KBM-7 (cell line): ENCODE measurements around the gene FOLR1.

Experiments used
- DNase-seq: peaks from one replicate; pipeline ENCODE4 v3.0.0-alpha.2; 2015
- in situ Hi-C: fragments of 300-500 bp; cut with MboI; formaldehyde crosslinking; loops from 2 replicates; pipeline ENCODE4 v1.14.3; 2020; ENCODE audit warnings: low sequenced_read_pairs, low pct_unique_long_range_greater_than_20kb, mixed read lengths

The FOLR1 gene

GRCh38 chr11:72221386-72222075, 29.6 kb downstream of the FOLR1 start:
- DNase-seq = peak; percentile 30
- in situ Hi-C loops = no loop called here

DNA sequence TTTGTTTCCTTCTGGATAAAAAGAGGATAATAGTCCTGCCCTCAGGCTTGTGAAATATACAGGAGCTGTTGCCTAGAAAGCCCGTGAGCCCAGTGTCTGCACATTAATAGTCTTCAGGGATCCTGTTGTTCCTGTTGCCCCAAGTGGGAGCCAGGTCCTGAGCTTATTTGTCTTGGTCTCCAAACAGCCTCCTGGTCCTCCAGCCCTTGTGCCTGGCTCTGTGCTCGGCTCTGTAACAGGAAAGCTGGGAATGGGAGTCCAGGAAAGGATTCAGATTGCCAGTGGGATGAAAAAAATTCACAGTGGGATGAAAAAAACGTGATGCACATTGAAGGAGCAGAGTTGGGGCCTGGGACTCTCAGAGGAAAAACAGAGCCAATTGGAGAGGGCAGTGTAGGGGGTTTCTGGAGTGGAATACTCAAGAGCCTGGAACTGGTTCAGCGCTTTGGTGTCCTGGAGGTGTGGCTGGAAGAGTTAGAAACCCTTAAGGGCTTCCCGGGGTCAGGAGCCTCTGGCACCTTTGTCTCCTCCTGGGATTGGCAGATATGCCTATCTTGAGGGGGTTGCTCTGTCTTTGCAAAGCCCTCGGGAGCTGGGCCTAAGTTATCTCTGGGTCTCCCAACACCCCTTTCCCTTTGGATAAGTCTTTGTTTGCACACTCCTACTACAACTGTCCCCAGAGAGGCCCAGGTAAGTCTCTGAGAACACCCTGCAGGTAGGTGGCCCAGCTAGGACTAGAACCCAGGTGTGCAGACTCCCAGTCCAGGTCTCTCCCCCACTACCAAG, 30.4 kb downstream of the FOLR1 start:
- in situ Hi-C loops = no loop called here
- no peak for DNase-seq

DNA sequence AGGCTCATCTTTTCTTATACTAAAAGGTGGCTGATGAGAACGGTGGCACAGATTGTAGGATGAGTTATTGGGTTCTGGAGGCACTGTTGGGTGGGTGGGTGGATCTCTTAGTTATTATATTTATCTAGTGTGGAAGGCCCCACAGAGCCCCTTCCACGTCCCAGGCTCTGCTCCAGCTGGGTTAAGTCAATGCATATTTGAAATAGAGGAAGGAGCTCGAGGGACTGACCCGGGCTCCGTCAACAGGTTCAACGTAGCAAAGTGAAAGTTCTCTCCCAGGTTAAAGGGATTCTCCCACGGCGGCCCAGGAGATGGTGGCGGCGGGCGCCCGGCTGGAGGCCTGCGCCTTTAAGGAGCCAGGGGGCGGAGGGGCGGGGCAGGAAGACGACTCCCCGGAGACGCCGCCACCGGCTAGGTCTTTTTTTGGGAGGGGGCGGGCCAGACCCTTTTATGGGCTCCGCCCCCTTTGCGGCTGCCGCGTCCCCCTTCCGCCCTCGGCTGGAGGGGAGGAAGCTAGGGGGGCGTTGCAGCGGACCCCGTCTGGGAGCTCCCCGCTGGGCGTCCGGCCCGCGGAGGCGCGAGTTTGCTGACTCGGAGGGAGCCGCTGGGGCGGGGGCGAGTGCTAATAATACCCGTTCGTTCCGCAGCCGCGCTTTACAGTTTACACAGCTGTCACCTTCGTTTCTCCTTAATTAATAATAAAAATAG, 31.1 kb downstream of the FOLR1 start:
- in situ Hi-C loops = no loop called here
- DNase-seq = peak; percentile 99

GRCh38 chr11:72223615-72224563, 31.9 kb downstream of the FOLR1 start:
- in situ Hi-C loops = no loop called here

GRCh38 chr11:72224564-72225410, 32.8 kb downstream of the FOLR1 start, which contains the start of gene INPPL1:
INPPL1 (plus strand) TSS chr11:72224767; CDS start chr11:72224985, 218 bp downstream.
- peak; percentile 29 for DNase-seq
- in situ Hi-C loops = no loop called here

More at GRCh38 chr11:72223615-72224563, 31.9 kb downstream of the FOLR1 start:
- DNase-seq = peak; percentile 66

DNA sequence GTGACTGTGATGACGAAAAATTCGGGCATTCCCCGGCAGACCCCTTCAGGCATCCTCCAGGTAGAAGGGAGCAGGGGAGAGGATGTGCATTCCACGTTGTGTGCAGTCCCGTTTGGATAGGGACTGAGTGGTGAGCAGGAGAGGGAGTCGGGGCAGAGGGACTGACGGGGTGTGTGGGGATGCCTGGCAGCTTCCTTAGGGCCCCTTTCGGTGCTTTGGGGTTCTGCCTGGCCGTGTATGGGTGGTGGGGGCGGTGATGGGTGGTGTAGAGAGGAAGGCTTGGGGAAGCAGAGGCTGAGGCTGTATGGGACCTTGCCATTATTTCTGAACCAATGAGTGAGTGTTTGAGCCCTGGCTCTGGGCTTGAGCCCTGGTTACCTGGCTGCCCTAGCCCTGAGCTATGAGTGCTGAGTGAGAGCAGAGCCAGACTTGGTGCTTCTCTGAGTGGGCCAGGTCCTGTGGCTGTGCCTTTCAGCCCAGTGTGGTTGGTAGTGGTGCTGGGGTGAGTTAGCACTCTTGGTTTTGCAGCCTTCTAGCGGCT, 33.5 kb downstream of the FOLR1 start:
- no peak for DNase-seq
- in situ Hi-C loops = no loop called here

DNA sequence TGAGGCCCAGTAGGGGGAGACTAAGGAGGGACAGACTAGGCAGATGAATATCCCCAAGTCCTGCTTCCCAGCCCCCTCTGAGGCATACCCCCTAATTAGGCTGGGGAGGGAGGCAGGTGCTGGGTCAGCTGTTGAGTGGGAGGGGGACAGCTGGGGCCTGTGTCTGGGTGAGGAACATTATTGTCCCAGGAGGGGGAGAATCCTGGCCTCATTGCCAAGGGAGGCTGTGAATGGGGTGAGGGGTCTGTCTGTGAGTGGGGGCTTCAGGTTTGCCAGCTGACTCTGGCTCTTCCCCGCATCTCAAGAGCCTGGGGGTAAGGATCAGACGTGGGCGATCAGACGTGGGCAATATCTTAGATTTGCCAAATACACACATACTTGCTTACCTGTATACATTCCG, 34.8 kb downstream of the FOLR1 start:
- in situ Hi-C loops = no loop called here
- DNase-seq = no peak

- no peak for DNase-seq
- in situ Hi-C loops = no loop called here
Observed at GRCh38 chr11:72227316-72228228, 35.6 kb downstream of the FOLR1 start.

DNA sequence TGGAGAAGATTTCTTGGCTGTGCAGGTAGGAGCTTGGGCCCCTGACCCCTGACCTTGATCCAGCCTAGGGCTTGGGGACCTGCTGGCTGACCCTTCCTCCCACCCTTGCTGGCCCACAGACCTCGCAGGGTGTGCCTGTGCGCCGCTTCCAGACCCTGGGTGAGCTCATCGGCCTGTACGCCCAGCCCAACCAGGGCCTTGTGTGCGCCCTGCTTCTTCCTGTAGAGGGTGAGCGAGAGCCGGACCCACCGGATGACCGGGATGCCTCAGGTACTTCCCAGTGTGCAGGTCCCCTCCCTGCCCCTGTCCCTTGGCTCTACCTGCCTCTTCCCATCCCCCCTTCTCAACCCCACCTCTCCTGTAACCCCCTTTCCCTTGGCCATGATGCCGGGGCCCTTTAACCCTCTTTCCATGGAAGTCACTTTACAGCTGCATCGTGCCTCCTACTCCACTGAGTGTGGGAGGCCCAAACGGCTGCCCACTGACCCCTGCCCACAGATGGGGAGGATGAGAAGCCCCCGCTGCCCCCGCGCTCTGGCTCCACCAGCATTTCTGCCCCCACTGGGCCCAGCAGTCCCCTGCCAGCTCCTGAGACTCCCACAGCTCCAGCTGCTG, 36.4 kb downstream of the FOLR1 start:
- in situ Hi-C loops = no loop called here
- DNase-seq = no peak

DNA sequence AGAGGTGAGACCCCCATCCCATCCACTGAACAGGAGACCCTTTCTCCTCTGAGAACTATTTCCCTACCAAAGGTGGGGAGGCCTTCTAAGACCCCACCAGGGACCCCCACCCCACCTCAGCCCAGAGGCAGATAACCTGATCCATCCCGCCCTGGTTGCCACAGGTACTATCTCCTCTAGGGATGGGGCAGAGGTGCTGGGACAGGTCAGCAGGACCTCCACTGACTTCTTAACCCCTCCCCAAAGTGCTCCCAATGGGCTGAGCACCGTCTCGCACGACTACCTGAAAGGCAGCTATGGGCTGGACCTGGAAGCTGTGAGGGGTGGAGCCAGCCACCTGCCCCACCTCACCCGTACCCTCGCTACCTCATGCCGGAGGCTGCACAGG, 36.9 kb downstream of the FOLR1 start:
- in situ Hi-C loops = no loop called here
- DNase-seq = no peak

- in situ Hi-C loops = no loop called here
Observed at GRCh38 chr11:72229336-72229924, 37.5 kb downstream of the FOLR1 start.

GRCh38 chr11:72229925-72230763, 38.2 kb downstream of the FOLR1 start:
- DNase-seq = no peak
- in situ Hi-C loops = no loop called here

More at GRCh38 chr11:72229336-72229924, 37.5 kb downstream of the FOLR1 start:
- DNase-seq = no peak

- no peak for DNase-seq
- in situ Hi-C loops = no loop called here
Observed at GRCh38 chr11:72230764-72231365, 38.9 kb downstream of the FOLR1 start.

GRCh38 chr11:72231396-72232259, 39.7 kb downstream of the FOLR1 start:
- no peak for DNase-seq
- in situ Hi-C loops = no loop called here
